GM18909 (cell line): ENCODE measurements around the gene PRKAG3.
"Not testable (repeated sequence)": the region's sequence is repeated elsewhere in the genome, so short reads cannot be mapped to it uniquely, and the experiment has no call there.

ENCODE experiments used
- ATAC-seq: cut with Tn5 transposase; IDR thresholded peaks from one replicate; pipeline ENCODE4 v1.9.1; 2021; ENCODE audit warnings: mild to moderate bottlenecking; ENCODE audit not compliant: unreplicated experiment, poor library complexity

PRKAG3 gene

DNA sequence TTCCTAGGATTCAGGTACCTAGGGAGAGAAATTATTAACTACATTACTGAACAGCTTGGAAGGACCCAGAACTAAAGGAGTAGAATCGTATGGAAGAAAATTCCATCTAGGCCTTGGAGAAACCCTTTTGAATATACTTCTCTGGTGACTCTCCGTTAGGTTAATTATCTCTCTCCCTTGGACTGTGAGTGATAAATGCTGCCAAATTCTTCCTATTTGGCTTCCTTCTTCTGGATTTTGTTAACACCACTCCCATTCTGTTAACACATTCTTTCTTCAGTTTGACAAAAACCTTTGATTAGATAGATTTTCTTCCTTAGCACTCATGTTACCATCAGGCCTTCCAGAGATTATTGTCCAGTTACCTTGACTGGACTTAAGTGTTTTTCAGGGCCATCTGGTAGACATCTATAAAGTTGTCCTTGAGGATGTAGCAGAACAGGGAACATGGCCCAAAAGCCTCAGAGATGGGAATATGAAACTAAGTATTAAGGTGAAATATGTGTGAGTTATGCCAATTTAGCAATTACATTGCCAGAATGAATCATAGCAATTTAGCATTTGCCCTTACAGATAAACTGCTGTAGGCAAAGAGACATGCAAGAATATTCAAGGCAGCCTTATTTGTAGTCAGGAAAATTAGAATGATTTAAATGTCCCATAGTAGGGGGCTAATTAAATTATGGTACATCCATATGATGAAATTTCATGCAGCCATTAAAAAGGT, 42.9 kb downstream of the PRKAG3 start:
- ATAC-seq = no peak

GRCh38 chr2:218786133-218786532, 45.5 kb downstream of the PRKAG3 start:
- ATAC-seq = no peak

DNA sequence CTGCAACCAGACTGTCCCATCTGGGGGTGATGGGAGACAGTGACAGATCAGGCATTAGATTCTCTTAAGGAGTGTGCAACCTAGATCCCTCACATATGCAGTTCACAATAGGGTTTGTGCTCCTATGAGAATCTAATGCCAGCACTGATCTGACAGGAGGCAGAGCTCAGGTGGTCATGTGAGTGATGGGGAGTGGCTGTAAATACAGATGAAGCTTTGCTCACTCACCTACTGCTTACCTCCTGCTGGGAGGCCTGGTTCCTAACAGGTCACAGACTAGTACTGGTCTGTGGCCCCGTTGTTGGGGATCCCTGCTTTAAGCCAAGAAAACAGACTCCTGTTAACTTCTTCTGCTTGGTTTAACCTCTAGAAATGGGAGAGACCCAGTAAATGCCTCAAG, 46.5 kb downstream of the PRKAG3 start:
- ATAC-seq = no peak

- no peak for ATAC-seq
Observed at GRCh38 chr2:218783688-218784087, 47.9 kb downstream of the PRKAG3 start.

GRCh38 chr2:218782528-218782844, 49.1 kb downstream of the PRKAG3 start:
- no peak for ATAC-seq

- no peak for ATAC-seq
Observed at GRCh38 chr2:218781691-218782527, 49.7 kb downstream of the PRKAG3 start, which contains the start of gene CYP27A1. Gene CYP27A1 (plus strand): TSS chr2:218782147. CDS start chr2:218782183, 36 bp downstream.

DNA sequence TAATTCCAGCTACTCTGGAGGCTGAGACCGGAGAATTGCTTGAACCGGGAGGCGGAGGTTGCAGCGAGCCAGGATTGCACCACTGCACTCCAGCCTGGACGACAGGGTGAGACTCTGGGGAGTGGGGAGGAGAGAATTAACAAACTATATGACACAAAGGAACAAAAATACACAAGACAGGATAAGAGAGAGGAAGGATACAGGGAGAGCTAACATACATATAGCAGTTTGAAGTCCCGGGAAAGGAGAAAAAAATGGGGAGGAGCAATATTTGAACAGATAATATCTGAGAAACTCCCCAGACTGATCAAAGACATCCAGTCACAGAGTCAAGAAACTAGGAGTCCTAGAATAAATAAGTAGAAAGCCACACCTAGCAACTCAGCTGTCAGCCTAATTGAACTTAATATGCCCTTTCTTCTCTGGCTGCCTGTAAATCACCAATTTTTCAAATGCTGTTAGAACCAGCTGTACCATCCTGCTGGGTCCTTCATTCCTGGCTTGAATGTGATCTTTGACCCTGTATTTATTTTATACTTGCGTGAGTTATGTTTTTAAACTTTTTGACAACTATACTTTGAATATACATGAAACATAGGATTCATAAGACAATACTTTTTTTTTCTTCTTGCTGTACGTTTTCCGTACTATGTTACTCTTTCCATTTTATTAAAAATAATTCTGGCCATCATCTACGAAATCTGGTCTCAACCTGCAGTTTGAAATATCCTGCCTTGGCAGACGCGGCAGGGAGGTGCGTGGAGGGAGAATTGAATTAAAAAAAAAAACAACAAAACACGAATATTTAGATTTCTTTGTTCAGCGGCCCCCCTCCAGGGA, 50.5 kb downstream of the PRKAG3 start:
- ATAC-seq = no peak

DNA sequence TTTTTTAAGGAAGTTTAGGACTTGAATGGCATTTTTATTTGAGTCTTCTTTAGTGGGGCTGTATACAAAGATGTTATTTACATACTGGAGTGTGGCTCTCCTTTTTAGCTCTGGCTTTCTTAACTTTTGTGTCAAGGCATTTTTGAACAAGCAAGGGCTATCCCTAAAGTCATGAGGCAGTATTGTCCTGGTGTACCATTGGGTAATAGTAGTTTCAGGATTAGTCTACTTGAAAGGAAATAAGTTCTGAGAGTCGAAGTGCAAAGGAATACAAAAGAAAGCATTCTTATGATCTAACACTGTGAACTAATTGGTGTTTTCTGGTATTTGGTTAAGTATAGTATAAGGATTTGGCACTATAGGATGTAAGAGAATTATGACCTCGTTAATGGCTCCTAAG, 51.6 kb downstream of the PRKAG3 start:
- ATAC-seq = no peak

- ATAC-seq = no peak
Observed at GRCh38 chr2:218777276-218777990, 54.2 kb downstream of the PRKAG3 start.

DNA sequence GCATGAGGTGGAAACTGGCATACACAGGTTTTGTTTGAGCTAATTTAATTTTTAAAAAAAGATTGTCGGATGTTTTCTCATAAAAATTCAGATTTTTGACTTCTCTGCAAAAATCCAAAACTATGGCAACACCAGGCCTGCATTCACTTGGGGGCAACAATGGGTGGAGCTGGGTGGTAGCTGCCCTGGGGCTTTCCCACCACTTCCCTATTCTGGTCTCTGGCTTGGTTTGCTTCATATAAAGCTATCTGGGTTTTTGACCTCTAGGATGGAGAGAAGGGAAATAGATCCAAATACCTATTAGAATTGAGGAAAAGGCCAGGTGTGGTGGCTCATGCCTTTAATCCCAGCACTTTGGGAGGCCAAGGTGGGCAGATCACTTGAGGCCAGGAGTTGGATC, 55.1 kb downstream of the PRKAG3 start:
- ATAC-seq = no peak

- ATAC-seq = no peak
Observed at GRCh38 chr2:218773881-218774280, 57.7 kb downstream of the PRKAG3 start.

DNA sequence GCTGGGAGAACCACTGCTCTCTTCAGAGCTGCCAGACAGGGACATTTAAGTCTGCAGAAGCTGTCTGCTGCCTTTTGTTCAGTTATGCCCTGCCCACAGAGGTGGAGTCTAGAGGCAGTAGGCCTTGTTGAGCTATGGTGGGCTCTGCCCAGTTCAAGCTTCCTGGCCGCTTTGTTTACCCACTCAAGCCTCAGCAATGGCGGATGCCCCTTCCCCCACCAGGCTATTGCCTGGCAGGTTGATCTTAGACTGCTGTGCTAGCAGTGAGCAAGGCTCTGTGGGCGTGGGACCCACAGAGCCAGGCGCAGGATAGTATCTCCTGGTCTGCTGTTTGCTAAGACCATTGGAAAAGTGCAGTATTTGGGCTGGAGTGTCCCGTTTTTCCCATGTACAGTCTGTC, 58.8 kb downstream of the PRKAG3 start:
- not testable (repeated sequence) for ATAC-seq
